K562 (cell line): Measurements from ENCODE around the gene P4HB. TPM values are rescaled to one million over a fixed set of nuclear protein-coding genes. Genes with fewer than 3 reads are reported as not detected.
A peak's percentile ranks its signal among the peaks of the same experiment; 100 is the strongest.

Experiments
- ETS2 ChIP-seq: IDR thresholded peaks from 2 replicates; pipeline ENCODE4 v1.6.1; 2016; ENCODE audit warnings: borderline replicate concordance, missing genetic modification characterization, mild to moderate bottlenecking, moderate library complexity, missing compliant biosample characterization; ENCODE audit not compliant: poor library complexity, severe bottlenecking
- HEY1 ChIP-seq: fragments of 250-450 bp; sonication (Bioruptor Pico); IDR thresholded peaks from 2 replicates; pipeline ENCODE4 v1.5.0; 2020; ENCODE audit warnings: mild to moderate bottlenecking, moderate library complexity, borderline replicate concordance
- JUN ChIP-seq, 2 experiments: sonication (generic) in 1 of 2; formaldehyde crosslinking in 1 of 2; IDR thresholded peaks; 2 replicates each; pipeline versions ENCODE4 v1.6.1 to v1.8.0; 2012 to 2022; ENCODE audit warnings: borderline replicate concordance in 2 of 2, mild to moderate bottlenecking in 2 of 2, improper control_type of control experiment in 1 of 2, low read depth in 1 of 2, low read length in 1 of 2, missing genetic modification reagents in 1 of 2
- NCOA1 ChIP-seq: fragments of 450-650 bp; IDR thresholded peaks from 2 replicates; pipeline ENCODE4 v1.6.1; 2016; ENCODE audit warnings: low read depth
- NR2C1 ChIP-seq, 2 experiments: fragments of 450-650 bp; IDR thresholded peaks; 2 replicates each; pipeline ENCODE4 v1.6.1; 2017; ENCODE audit warnings: mild to moderate bottlenecking in 2 of 2, antibody characterized with exemption in 1 of 2, inconsistent platforms in 1 of 2, missing compliant biosample characterization in 1 of 2, missing genetic modification characterization in 1 of 2
- NRF1 ChIP-seq, 2 experiments: fragments of 450-650 bp; IDR thresholded peaks in 1 of 2; conservative IDR thresholded peaks in 1 of 2; 2 replicates each; pipeline ENCODE4 v1.6.1; 2014; ENCODE audit warnings: mild to moderate bottlenecking in 2 of 2
- SAP30 ChIP-seq: fragments of 200-600 bp; sonication (generic); IDR thresholded peaks from 2 replicates; pipeline ENCODE4 v1.6.1; 2012; ENCODE audit warnings: borderline replicate concordance, low read depth, mild to moderate bottlenecking, moderate library complexity, low read length, control low read depth, inconsistent platforms; ENCODE audit not compliant: insufficient read depth, poor library complexity, severe bottlenecking
- SREBF1 ChIP-seq: fragments of 150-350 bp; IDR thresholded peaks from 2 replicates; pipeline ENCODE4 v1.6.1; 2014; ENCODE audit warnings: antibody characterized with exemption, low read depth, low read length, borderline replicate concordance
- STAG1 ChIP-seq: sonication (generic); formaldehyde crosslinking; IDR thresholded peaks from 2 replicates; pipeline ENCODE4 v1.5.0; 2020; ENCODE audit warnings: missing genetic modification reagents, borderline replicate concordance
- TCF3 ChIP-seq: sonication (generic); formaldehyde crosslinking; IDR thresholded peaks from 2 replicates; pipeline ENCODE4 v1.4.0; 2020; ENCODE audit warnings: mild to moderate bottlenecking, missing genetic modification reagents
- THRAP3 ChIP-seq: fragments of 450-650 bp; IDR thresholded peaks from 2 replicates; pipeline ENCODE4 v1.6.1; 2016; ENCODE audit warnings: mild to moderate bottlenecking, inconsistent platforms, borderline replicate concordance
- UBTF ChIP-seq, 2 experiments: IDR thresholded peaks; 2 replicates each; pipeline ENCODE4 v1.6.1; 2012; ENCODE audit warnings: improper control_type of control experiment in 2 of 2, low read depth in 2 of 2, low read length in 2 of 2, borderline replicate concordance in 1 of 2
- YBX1 ChIP-seq: fragments of 450-650 bp; IDR thresholded peaks from 2 replicates; pipeline ENCODE4 v1.7.1; 2016; ENCODE audit warnings: mild to moderate bottlenecking
- ZBTB7A ChIP-seq: IDR thresholded peaks from 2 replicates; pipeline ENCODE4 v1.6.1; 2011; ENCODE audit warnings: low read depth, mild to moderate bottlenecking, low read length, moderate library complexity, borderline replicate concordance; ENCODE audit not compliant: control insufficient read depth
- ZEB2 ChIP-seq: fragments of 450-650 bp; IDR thresholded peaks from 2 replicates; pipeline ENCODE4 v1.6.1; 2016
- ZNF668 ChIP-seq: fragments of 250-450 bp; sonication (Bioruptor Pico); IDR thresholded peaks from 2 replicates; pipeline ENCODE4 v1.8.0; 2022; ENCODE audit warnings: mild to moderate bottlenecking, inconsistent platforms
- polyA plus RNA-seq, 8 experiments: library from polyadenylated mRNA; depleted of rRNA in 4 of 8; stranded (reverse) in 5 of 8; unstranded in 3 of 8; fragments of >200 nt; fragmentation: Nextera tagmentation in 2 of 8; fragmentation: Illumina TruSeq in 1 of 8; extraction: Ambion mirVana in 2 of 8; extraction: Trizol in 1 of 8; gene quantifications; 2 replicates each; pipeline versions ENCODE4 v1.2.1 to v1.2.3, GENCODE V29; 2011 to 2014; ENCODE audit warnings: inconsistent platforms in 1 of 8, missing spikeins in 1 of 8
- total RNA-seq, 7 experiments: library from RNA; depleted of rRNA in 6 of 7; stranded (reverse); fragments of >200 nt in 6 of 7; fragmentation: Illumina TruSeq in 2 of 7; extraction: Trizol in 2 of 7; gene quantifications; 2 replicates each; pipeline versions ENCODE4 v1.2.1 to v1.2.3, GENCODE V29; 2011 to 2021; ENCODE audit warnings: low replicate concordance in 1 of 7
- TF ChIP-seq, protein P1 (sequence below): sonication (generic); formaldehyde crosslinking; IDR thresholded peaks from 2 replicates; pipeline ENCODE4 v1.8.0; 2023; ENCODE audit warnings: mild to moderate bottlenecking, missing genetic modification reagents
- TF ChIP-seq, protein P2 (sequence below): fragments of 450-650 bp; formaldehyde crosslinking; IDR thresholded peaks from 2 replicates; pipeline ENCODE4 v1.4.0; 2022; ENCODE audit warnings: mild to moderate bottlenecking, moderate library complexity

The P4HB gene
- total and polyA plus RNA-seq, 9 of the 15 experiments (the other 6 are each of a cell fraction or from before 2014, with no cell fraction given): 4.4 to 645 (median 325) TPM

- TF ChIP-seq, protein P1, sequence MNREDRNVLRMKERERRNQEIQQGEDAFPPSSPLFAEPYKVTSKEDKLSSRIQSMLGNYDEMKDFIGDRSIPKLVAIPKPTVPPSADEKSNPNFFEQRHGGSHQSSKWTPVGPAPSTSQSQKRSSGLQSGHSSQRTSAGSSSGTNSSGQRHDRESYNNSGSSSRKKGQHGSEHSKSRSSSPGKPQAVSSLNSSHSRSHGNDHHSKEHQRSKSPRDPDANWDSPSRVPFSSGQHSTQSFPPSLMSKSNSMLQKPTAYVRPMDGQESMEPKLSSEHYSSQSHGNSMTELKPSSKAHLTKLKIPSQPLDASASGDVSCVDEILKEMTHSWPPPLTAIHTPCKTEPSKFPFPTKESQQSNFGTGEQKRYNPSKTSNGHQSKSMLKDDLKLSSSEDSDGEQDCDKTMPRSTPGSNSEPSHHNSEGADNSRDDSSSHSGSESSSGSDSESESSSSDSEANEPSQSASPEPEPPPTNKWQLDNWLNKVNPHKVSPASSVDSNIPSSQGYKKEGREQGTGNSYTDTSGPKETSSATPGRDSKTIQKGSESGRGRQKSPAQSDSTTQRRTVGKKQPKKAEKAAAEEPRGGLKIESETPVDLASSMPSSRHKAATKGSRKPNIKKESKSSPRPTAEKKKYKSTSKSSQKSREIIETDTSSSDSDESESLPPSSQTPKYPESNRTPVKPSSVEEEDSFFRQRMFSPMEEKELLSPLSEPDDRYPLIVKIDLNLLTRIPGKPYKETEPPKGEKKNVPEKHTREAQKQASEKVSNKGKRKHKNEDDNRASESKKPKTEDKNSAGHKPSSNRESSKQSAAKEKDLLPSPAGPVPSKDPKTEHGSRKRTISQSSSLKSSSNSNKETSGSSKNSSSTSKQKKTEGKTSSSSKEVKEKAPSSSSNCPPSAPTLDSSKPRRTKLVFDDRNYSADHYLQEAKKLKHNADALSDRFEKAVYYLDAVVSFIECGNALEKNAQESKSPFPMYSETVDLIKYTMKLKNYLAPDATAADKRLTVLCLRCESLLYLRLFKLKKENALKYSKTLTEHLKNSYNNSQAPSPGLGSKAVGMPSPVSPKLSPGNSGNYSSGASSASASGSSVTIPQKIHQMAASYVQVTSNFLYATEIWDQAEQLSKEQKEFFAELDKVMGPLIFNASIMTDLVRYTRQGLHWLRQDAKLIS (CRISPR knock-in tag): peak; percentile 96
- TF ChIP-seq ZNF668 (CRISPR knock-in tag): no peak
- peak; percentile 49; the same call in 1 of the 2 replicates for TF ChIP-seq STAG1 (CRISPR knock-in tag)
- 0 out of 4 replicates have a peak, but pooled peaks have one; percentile 16 to 20 for TF ChIP-seq UBTF (IDR thresholded peaks at IDR 0.05; ENCODE audit: borderline replicate concordance in 1 of 2, low read depth in 2 of 2, low read length in 2 of 2)
- peak; percentile 62; the same call in 1 of the 2 replicates for TF ChIP-seq JUN (IDR thresholded peaks at IDR 0.05; ENCODE audit: borderline replicate concordance, low read depth, low read length)
- peak; percentile 86 for TF ChIP-seq JUN (CRISPR knock-in tag; IDR thresholded peaks at IDR 0.05; ENCODE audit: borderline replicate concordance)
- no peak for TF ChIP-seq YBX1
- TF ChIP-seq SAP30: peak; percentile 28
- TF ChIP-seq NCOA1: peak; percentile 10; the same call in 1 of the 2 replicates
- TF ChIP-seq SREBF1: no peak
- no peak for TF ChIP-seq THRAP3
- TF ChIP-seq TCF3 (CRISPR knock-in tag): peak; percentile 38
- TF ChIP-seq ETS2 (tag): no peak
- TF ChIP-seq, protein P2, sequence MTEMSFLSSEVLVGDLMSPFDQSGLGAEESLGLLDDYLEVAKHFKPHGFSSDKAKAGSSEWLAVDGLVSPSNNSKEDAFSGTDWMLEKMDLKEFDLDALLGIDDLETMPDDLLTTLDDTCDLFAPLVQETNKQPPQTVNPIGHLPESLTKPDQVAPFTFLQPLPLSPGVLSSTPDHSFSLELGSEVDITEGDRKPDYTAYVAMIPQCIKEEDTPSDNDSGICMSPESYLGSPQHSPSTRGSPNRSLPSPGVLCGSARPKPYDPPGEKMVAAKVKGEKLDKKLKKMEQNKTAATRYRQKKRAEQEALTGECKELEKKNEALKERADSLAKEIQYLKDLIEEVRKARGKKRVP (CRISPR knock-in tag): 0 out of 2 replicates have a peak, but pooled peaks have one; percentile 5
- peak; percentile 22; the same call in 1 of the 2 replicates for TF ChIP-seq ZEB2
- TF ChIP-seq NRF1 (conservative IDR thresholded peaks at IDR 0.05 in 1 of 2, IDR thresholded peaks at IDR 0.05 in 1 of 2): peak; percentile 95 to 96
- no peak; the same call in 1 of the 2 replicates for TF ChIP-seq NR2C1 (IDR thresholded peaks at IDR 0.05)
- TF ChIP-seq NR2C1 (tag; IDR thresholded peaks at IDR 0.05): peak; percentile 68; the same call in 1 of the 2 replicates
- peak; percentile 13; the same call in 1 of the 2 replicates for TF ChIP-seq ZBTB7A
- TF ChIP-seq HEY1 (CRISPR knock-in tag): no peak
Observed at GRCh38 chr17:81871387-81872230, 11.3 kb upstream of the P4HB start (continued).
